Natural killer cell (primary cell): ENCODE results near the gene MRPS33. TPM values are rescaled to one million over a fixed set of nuclear protein-coding genes. Genes with fewer than 3 reads are reported as not detected.
A peak's percentile ranks its signal among the peaks of the same experiment; 100 is the strongest.

Experiments
- ATAC-seq, 3 donors: fragments of 150-1000 bp in 2 of 3; fragments of 200-7000 bp in 1 of 3; cut with Tn5 transposase; 1 replicate in 1 of 3; 2 replicates in 2 of 3; pipeline ENCODE4 v1.10.0; 2021; ENCODE audit warnings: mild to moderate bottlenecking in 2 of 3, moderate library complexity in 2 of 3
- DNase-seq, 2 donors: peaks; one replicate each; pipeline versions ENCODE4 v3.0.0 to v3.0.0-alpha.2; 2013 to 2021; ENCODE audit warnings: mixed read lengths in 1 of 2
- H3K27ac ChIP-seq: one replicate; pipeline ENCODE4 v1.5.1; 2013; ENCODE audit warnings: mild to moderate bottlenecking, low read length
- H3K27me3 ChIP-seq: one replicate; pipeline ENCODE4 v1.6.1; 2013; ENCODE audit warnings: low read length; ENCODE audit not compliant: control insufficient read depth, insufficient read depth
- H3K36me3 ChIP-seq: one replicate; pipeline ENCODE4 v1.6.1; 2013; ENCODE audit warnings: low read length; ENCODE audit not compliant: control insufficient read depth, insufficient read depth
- H3K4me1 ChIP-seq: one replicate; pipeline ENCODE4 v1.6.1; 2013; ENCODE audit warnings: low read length; ENCODE audit not compliant: control insufficient read depth, insufficient read depth
- H3K4me3 ChIP-seq: one replicate; pipeline ENCODE4 v1.5.1; 2013; ENCODE audit warnings: low read length
- H3K9me3 ChIP-seq: one replicate; pipeline ENCODE4 v1.6.1; 2013; ENCODE audit warnings: low read length; ENCODE audit not compliant: control insufficient read depth, insufficient read depth
- H3K27ac Mint-ChIP-seq, 2 donors: one replicate each; pipeline ENCODE4 v1.8.0; 2022; ENCODE audit warnings: mild to moderate bottlenecking in 2 of 2, mixed read lengths in 2 of 2, moderate library complexity in 1 of 2
- H3K27me3 Mint-ChIP-seq, 2 donors: one replicate each; pipeline ENCODE4 v1.8.0; 2022; ENCODE audit warnings: low read depth in 2 of 2, mixed read lengths in 2 of 2
- H3K36me3 Mint-ChIP-seq: one replicate; pipeline ENCODE4 v1.8.0; 2022; ENCODE audit warnings: mixed read lengths
- H3K4me1 Mint-ChIP-seq, 2 donors: one replicate each; pipeline ENCODE4 v1.8.0; 2022; ENCODE audit warnings: mixed read lengths in 2 of 2
- H3K4me3 Mint-ChIP-seq: one replicate; pipeline ENCODE4 v1.8.0; 2022; ENCODE audit warnings: mild to moderate bottlenecking, moderate library complexity, mixed read lengths
- H3K9me3 Mint-ChIP-seq, 2 donors: one replicate each; pipeline ENCODE4 v1.8.0; 2022; ENCODE audit warnings: mixed read lengths in 2 of 2
- WGBS: methylation state at CpG from one replicate; pipeline ENCODE4 v1.1.7; 2013; ENCODE audit warnings: missing lambda C conversion rate; ENCODE audit not compliant: insufficient coverage; 5-methylcytosine and 5-hydroxymethylcytosine counted together
- intact Hi-C: fragments of 100-400 bp; cut with micrococcal nuclease; formaldehyde crosslinking; loops from one replicate; pipeline ENCODE4 v1.14.2; 2022
- total RNA-seq, 4 donors: library from RNA; stranded (reverse); fragments of 120-200 nt in 1 of 4; gene quantifications; one replicate each; pipeline versions ENCODE4 v1.2.3 to v1.2.4, GENCODE V29; 2013 to 2022
- TF ChIP-seq, protein P1 (sequence below): fragments of 200-600 bp; IDR thresholded peaks from one replicate; pipeline ENCODE4 v1.8.0; 2022; ENCODE audit warnings: antibody characterized with exemption

MRPS33 gene
- total RNA-seq, 3 donors from 2014 or later (not counting 1 experiment from before 2014, with no cell fraction given) = 12.8 to 14.1 (median 13.7) TPM

DNA sequence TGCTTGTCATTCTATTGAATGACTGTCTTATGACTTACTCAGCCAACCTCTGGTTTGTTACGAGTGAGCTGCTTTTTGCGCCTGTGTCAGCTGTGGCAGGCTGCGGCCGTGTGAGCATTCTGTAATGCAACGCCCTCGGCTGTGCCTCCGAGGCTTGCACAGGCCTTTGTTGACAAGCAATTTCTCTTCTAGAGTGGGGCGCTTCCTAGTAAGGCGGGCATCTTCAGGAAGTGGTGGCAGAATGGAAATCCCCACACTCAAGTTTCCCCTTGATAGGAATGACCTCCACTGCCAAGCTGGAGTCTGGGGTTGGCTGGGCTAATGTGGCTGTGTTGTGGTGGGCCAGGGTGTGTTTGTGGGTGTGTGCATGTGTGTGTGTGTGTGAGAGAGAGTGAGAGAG, 38.9 kb upstream of the MRPS33 start:
- TF ChIP-seq, protein P1, sequence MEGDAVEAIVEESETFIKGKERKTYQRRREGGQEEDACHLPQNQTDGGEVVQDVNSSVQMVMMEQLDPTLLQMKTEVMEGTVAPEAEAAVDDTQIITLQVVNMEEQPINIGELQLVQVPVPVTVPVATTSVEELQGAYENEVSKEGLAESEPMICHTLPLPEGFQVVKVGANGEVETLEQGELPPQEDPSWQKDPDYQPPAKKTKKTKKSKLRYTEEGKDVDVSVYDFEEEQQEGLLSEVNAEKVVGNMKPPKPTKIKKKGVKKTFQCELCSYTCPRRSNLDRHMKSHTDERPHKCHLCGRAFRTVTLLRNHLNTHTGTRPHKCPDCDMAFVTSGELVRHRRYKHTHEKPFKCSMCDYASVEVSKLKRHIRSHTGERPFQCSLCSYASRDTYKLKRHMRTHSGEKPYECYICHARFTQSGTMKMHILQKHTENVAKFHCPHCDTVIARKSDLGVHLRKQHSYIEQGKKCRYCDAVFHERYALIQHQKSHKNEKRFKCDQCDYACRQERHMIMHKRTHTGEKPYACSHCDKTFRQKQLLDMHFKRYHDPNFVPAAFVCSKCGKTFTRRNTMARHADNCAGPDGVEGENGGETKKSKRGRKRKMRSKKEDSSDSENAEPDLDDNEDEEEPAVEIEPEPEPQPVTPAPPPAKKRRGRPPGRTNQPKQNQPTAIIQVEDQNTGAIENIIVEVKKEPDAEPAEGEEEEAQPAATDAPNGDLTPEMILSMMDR = no peak
- H3K4me1 Mint-ChIP-seq = peaks cover 17 to 18% of the 10 kb centered on the region in 2 donors
- Histone ChIP-seq H3K9me3 (peaks cover 5% of the 10 kb centered on the region), H3K36me3 (no peaks in the 10 kb centered on the region), H3K4me1 (peaks cover 14% of the 10 kb centered on the region), H3K27me3 (no peaks in the 10 kb centered on the region), H3K27ac (peak overlapping the region; percentile 65), H3K4me3 (no peak overlapping the region)
- peak overlapping the region; percentile 52 for H3K4me3 Mint-ChIP-seq
- peak; percentile 92 to 95 (median 94) for ATAC-seq
- H3K36me3 Mint-ChIP-seq = no peaks in the 10 kb centered on the region
- intact Hi-C loops = no loop called here
- peak overlapping the region; percentile 77 to 78 for H3K27ac Mint-ChIP-seq
- H3K9me3 Mint-ChIP-seq = no peaks in the 10 kb centered on the region
- peak; percentile 45 to 84 for DNase-seq
- WGBS = 14% methylated on average over 9 of the region's 9 CpGs
- peaks cover 8 to 12% of the 10 kb centered on the region in 2 donors for H3K27me3 Mint-ChIP-seq

DNA sequence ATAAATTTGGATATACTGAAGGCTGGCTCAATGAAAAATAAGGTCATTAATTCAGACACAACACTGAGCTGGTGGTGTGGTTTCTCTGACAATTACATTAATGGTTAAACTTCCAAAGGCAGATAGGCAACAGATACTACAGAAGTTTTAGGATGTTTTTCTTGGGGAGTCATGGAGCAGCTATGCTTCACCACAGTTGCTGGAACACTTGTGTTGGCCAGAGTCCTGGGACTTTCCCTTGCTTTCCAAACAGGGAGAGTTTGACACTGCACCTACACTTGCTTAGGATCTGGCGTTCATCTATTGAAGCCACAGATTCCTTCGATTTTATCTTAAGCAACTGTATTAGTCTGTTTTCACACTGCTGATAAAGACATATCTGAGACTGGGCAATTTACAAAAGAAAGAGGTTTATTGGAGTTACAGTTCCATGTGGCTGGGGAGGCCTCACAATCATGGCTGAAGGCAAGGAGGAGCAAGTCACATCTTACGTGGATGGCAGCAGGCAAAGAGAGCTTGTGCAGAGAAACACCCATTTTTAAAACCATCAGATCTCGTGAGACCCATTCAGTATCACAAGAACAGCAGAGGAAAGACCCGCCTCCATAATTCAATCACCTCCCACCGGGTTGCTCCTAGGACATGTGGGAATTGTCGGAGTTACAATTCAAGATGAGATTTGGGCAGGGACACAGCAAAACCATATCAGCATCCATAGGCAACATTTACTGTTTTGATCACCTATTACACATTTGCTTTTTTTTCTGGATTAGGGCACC, 31.3 kb upstream of the MRPS33 start:
- TF ChIP-seq, protein P1 = no peak
- Mint-ChIP-seq H3K27me3 (peaks cover 19 to 34% of the 10 kb centered on the region in 2 donors), H3K4me1 (no peaks in the 10 kb centered on the region), H3K36me3 (no peaks in the 10 kb centered on the region), H3K4me3 (no peak overlapping the region), H3K27ac (no peak overlapping the region), H3K9me3 (no peaks in the 10 kb centered on the region)
- Histone ChIP-seq H3K27ac (no peak overlapping the region), H3K4me3 (no peak overlapping the region), H3K4me1 (no peaks in the 10 kb centered on the region), H3K9me3 (no peaks in the 10 kb centered on the region), H3K36me3 (no peaks in the 10 kb centered on the region), H3K27me3 (peaks cover 6% of the 10 kb centered on the region)
- WGBS = 83% methylated on average over 7 of the region's 7 CpGs
- intact Hi-C loops = no loop called here
- no peak for DNase-seq
- ATAC-seq = no peak

DNA sequence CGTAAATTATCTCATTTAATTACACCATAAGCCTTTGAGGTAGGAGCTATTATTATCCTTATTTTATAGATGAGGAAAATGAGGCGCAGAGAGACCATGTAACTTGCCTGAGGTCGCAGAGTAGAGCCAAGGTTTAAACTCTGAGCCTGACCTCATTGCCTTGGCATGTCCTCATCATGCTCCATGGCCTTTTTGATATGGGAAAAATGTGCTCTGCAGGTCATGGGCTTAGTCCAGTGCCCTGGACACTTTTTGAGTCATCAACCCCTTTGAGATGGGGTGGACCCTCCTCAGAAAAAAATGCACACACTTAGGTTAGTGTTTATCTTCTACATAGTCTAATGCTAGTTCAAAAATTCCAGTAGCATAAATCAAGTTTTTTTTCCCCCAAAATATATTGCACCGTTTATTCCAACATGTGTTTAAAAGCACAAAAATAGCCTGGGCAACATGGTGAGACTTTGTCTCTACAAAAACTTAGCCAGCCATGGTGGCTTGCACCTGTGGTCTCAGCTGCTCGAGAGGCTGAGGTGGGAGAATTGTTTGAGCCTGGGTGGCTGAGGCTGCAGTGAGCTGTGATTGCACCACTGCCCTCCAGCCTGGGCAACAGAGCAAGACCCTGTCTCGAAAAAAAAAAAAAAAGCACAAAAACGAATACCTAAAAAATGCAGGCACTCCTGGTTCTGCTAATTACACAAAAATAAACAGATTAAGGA, 30.5 kb upstream of the MRPS33 start:
- TF ChIP-seq, protein P1 = no peak
- H3K4me3 Mint-ChIP-seq = no peak overlapping the region
- no peaks in the 10 kb centered on the region for H3K9me3 Mint-ChIP-seq
- intact Hi-C loops = no loop called here
- DNase-seq (no peak), ATAC-seq (no peak)
- H3K27me3 ChIP-seq = peaks cover 6% of the 10 kb centered on the region
- no peak overlapping the region for H3K27ac ChIP-seq
- H3K27me3 Mint-ChIP-seq = peaks cover 23 to 34% of the 10 kb centered on the region in 2 donors
- no peaks in the 10 kb centered on the region for H3K4me1 Mint-ChIP-seq
- no peaks in the 10 kb centered on the region for H3K9me3 ChIP-seq
- 52% methylated on average over 5 of the region's 7 CpGs for WGBS
- no peak overlapping the region for H3K4me3 ChIP-seq
- H3K36me3 Mint-ChIP-seq = no peaks in the 10 kb centered on the region
- no peaks in the 10 kb centered on the region for H3K36me3 ChIP-seq
- H3K27ac Mint-ChIP-seq = no peak overlapping the region
- H3K4me1 ChIP-seq = no peaks in the 10 kb centered on the region
